Epithelial cell of proximal tubule (primary cell): ENCODE measurements around the gene ITGA6. TPM values are rescaled to one million over a fixed set of nuclear protein-coding genes. Genes with fewer than 3 reads are reported as not detected.

ENCODE experiments used
- DNase-seq: peaks from one replicate; pipeline ENCODE4 v3.0.0-alpha.2; 2011; ENCODE audit warnings: low read depth
- H3K4me3 ChIP-seq: 2 replicates; pipeline ENCODE4 v1.5.1; 2011; ENCODE audit warnings: low read depth, mild to moderate bottlenecking, low read length
- CTCF ChIP-seq: conservative IDR thresholded peaks from 2 replicates; pipeline ENCODE4 v1.5.1; 2012; ENCODE audit warnings: low read depth, mild to moderate bottlenecking, low read length
- total RNA-seq: library from RNA; depleted of rRNA; stranded (reverse); fragments of >200 nt; gene quantifications from 2 replicates; pipeline ENCODE4 v1.2.3, GENCODE V29; 2015

ITGA6 gene
- total RNA-seq, 1 donor from 2014 or later: 100 TPM

GRCh38 chr2:172473167-172473566 is 45.8 kb downstream of the ITGA6 start:
- no peak for TF ChIP-seq CTCF

GRCh38 chr2:172478353-172478752 is 51.0 kb downstream of the ITGA6 start:
- no peak for TF ChIP-seq CTCF

More at GRCh38 chr2:172473167-172473566, 45.8 kb downstream of the ITGA6 start:
- no peak for DNase-seq
- no peak overlapping the region for H3K4me3 ChIP-seq

GRCh38 chr2:172480301-172481218 is 53.2 kb downstream of the ITGA6 start:
- no peak overlapping the region for H3K4me3 ChIP-seq
- DNase-seq: no peak
- TF ChIP-seq CTCF: no peak

More at GRCh38 chr2:172478353-172478752, 51.0 kb downstream of the ITGA6 start:
- H3K4me3 ChIP-seq: no peak overlapping the region
- no peak for DNase-seq

GRCh38 chr2:172481507-172482262 is 54.3 kb downstream of the ITGA6 start:
- no peak for DNase-seq
- H3K4me3 ChIP-seq: no peak overlapping the region
- TF ChIP-seq CTCF: no peak

GRCh38 chr2:172484253-172484652 is 56.9 kb downstream of the ITGA6 start:
- TF ChIP-seq CTCF: peak; percentile 49
- H3K4me3 ChIP-seq: no peak overlapping the region
- DNase-seq: no peak

- no peak overlapping the region for H3K4me3 ChIP-seq
- DNase-seq: no peak
- no peak for TF ChIP-seq CTCF
Observed at GRCh38 chr2:172484706-172485105, 57.3 kb downstream of the ITGA6 start.
